GM18526 (cell line): ENCODE measurements around the gene CFAP68.

ENCODE experiments used
- POLR2A ChIP-seq: IDR thresholded peaks from 3 replicates; pipeline ENCODE4 v1.6.1; 2011; ENCODE audit not compliant: insufficient read length; ENCODE audit errors: extremely low read depth

CFAP68 gene

DNA sequence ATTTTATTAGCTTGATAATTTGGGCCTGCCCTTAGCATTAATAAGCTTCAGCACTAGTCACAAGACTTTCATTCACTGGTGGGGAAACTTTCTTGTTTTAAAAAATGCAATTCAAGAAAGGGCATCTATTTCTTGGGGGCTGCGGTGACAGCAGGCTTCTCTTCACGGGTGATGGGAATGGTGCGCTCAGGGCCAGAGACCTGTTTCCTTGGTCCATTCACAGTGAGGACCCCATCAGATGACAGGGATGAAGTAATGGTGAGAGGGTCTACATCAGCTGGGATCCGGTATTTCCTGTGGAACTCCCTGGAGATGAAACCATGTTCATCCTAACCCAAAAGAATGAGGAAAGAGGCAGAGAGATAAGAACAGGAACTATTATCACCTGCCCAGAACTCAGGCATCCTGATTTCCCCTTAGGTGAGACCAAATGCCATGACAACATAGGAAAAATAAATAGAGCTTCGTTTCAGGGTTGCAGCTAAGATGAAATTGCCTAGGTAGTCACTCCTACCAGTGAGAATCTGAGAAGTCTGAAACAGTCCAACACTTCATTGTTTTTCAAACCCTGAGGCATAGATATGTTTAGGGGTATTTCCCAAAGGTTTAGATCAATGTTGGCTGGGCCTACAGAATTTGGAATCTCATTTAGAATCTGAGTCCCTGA lies 29.4 kb downstream of the CFAP68 start:
- no peak for TF ChIP-seq POLR2A

DNA sequence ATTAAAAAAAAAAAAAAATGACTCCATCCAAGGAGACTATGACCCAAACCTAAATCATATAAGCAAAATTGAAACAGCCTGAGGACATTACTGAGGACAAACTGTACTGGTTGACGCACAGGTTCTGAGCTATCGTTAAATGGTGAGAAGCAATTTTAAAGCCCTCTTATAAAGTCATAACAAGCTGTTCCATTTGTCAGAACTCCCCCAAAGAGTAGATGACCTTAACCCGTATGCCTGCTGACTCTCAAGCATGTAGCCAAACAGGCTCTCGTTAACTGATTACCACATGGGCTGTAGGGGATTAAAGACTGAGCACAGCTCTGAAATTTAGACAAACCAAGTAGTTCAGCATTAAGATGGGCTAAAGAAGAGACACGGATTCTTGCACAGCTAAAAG lies 30.0 kb downstream of the CFAP68 start:
- TF ChIP-seq POLR2A = no peak

DNA sequence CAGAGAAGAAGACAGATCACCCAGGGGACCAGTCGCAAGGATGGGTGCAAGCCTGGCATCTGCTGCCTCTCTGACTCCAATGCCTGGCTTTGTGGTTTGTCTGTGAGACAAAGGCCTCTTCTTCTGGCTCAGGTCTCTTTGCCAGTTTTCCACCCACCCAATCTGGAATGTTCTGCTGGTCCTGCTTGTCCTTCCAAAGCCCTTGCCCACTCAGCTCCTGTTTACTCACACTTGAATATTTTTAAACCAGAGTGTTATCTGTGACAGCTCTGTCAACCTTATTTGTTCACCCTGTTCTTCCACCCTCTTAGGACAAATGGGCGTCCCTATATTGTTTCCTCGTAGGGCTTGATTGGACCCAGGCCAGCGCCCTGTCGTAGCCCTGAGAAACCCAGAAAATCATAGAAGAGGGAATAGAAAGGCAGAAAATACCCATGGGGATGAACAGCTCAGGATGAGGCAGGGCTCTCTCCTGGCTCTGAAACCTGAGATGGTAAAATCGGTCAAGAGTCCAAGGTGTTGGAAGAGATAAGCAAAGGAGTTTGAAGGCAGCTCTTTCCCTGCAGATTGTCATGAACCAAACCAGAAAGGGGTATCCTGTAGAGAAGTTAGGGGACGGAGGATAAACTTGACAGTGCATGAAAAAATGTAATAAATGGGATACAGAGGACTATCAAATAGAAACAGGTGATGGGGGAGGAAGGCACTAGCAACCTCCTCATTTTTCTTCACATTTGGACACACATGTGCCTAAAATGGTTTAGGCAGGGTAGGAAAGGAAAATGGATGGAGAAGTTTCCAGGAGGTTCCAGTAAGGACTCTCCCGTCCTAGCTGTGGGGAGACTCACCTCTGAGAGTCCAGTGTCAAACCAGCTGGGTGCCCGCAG lies 31.6 kb downstream of the CFAP68 start:
- no peak for TF ChIP-seq POLR2A

DNA sequence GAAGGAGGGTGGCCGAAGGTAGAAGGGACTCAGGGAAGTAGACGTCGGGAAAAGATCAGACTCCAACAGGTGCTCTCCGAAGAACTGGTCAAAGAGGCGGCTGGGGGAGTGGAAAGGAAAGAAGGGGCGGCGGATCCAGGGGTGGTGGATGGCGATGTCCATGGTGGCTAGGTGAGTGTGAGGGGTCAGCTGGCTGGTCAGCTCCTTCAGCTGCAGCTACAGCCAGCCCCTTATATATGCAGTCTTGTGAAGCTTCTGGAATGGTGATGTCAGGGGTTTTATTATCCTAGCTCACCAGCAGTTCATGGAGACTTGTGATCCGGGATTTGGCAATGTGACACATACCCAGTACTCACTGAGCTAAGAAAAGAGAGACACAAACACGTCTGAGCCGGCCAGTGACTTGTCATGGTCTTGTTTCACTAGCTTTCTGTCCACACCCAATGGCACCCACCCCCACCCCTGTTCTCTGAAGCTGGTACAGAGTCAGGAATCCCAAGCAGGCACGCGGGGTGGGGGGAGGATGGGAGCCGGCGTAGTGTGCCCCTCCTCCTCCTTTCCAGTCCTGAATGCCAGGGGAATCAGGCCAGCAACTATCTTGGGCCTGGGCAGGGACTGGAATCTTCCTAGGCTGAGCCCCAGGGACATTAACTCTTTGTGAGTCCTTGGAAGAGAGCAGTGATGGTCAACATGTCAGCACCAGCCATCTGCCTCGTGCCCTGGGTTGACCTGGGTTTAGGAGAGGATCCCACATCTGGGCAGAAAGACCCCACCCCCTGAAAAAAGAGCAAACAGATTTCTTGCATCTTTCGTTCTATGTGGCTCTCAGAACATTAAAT lies 32.4 kb downstream of the CFAP68 start, which contains the start of gene CRYAB:
Gene CRYAB (minus strand): TSS at position 208 of the 839 bp plus-strand sequence. CDS start 46 bp downstream, at position 162.
- TF ChIP-seq POLR2A = no peak

DNA sequence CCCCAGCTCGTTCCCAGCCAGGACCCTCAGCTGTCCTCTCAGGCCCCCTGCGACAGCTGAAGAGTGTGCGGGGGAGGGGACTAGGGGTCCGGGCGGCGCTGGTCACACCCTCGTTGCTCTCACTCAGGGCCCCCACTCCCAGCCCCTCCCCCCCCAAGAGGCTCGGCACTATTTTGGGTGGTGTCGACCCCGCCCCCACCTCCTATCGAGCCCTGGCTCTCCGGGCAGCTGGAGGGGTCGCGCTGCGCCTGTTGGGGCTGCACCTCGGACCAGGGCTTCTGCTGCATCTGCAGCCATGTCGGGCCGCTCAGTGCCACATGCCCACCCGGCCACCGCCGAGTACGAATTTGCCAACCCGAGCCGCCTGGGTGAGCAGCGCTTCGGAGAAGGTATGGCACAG lies 33.2 kb downstream of the CFAP68 start, which contains the start of gene HSPB2:
Gene HSPB2 (plus strand): TSS at position 200 of the 400 bp plus-strand sequence. CDS start 96 bp downstream, at position 296.
- TF ChIP-seq POLR2A = no peak

DNA sequence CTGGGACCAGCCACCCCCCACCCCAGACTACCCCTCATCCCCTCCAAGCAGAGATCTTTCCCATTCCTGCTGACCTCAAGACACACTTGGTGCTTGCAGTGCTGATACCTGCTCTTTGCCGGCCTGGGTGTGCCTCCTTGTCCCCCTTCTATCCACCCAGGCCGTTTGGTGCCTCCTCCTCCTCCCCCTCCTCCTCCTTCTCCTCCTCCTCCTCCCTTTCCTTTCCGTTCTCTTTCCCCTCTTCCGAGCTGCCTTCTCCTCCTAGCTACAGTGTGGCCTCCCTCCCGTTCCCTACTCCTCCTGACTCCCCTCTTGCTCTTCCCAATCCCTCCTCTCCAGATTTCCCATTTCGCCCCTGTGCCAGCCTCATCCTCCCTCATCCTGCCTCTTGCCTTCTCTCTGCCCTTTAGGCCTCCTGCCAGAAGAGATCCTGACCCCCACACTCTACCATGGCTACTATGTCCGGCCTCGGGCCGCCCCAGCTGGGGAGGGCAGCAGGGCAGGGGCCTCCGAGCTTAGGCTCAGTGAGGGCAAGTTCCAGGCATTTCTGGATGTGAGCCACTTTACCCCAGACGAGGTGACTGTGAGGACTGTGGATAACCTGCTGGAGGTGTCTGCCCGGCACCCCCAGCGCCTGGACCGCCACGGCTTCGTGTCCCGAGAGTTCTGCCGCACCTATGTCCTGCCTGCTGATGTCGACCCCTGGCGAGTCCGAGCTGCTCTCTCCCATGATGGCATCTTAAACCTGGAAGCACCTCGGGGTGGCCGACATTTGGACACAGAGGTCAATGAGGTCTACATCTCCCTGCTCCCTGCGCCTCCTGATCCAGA lies 33.9 kb downstream of the CFAP68 start:
- no peak for TF ChIP-seq POLR2A

DNA sequence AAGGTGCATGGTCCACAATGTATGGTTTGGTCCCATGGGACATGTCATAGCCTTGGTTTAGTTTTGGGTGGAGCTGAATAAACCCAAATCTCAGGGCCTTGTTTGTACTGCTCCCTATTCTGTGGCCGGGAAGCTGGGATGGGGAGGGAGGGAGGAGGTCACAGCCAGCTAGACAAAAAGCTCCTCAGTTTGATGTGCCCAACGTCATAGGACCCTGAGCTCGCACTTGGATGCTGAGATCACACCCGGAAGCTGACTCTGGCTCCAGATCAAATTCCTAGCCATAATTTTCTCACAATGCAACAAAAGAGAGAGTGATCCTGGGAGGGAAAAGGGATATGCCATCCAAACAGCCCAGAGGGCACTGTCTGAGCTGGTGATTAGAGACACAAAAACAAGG lies 34.7 kb downstream of the CFAP68 start:
- TF ChIP-seq POLR2A = no peak

DNA sequence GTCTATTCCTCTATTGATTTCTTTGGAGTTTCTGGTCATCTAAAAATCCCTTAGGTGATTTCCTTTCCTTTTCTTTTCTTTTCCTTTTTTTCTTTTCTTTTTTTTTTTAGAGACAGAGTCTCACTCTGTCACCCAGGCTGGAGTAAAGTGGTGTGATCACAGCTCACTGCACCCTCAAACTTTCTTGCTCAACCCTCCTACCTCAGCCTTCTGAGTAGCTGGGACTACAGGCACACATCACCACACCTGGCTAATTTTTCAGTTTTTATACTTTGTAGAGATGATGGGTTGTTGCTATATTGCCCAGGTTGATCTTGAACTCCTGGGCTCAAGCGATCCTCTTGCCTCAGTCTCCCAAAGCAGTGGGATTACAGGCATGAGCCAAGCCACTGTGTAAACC lies 37.4 kb downstream of the CFAP68 start:
- no peak for TF ChIP-seq POLR2A

DNA sequence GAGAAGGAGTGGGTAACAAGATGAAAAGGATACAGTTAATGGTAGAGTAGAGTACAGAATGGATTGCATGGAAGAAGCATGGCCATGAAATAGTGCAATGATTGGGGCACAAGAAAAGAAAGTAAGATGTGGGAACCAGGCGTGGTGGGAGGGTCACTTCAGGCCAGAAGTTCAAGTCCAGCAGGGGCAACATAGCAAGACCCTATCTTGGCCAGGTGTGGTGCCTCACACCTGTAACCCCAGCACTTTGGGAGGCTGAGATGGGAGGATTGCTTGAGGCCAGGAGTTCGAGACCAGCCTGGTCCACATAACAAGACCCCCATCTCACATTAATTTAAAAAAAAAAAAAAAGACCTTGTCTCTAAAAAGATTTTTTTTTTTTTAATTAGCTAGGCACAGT lies 38.0 kb downstream of the CFAP68 start:
- TF ChIP-seq POLR2A = no peak

DNA sequence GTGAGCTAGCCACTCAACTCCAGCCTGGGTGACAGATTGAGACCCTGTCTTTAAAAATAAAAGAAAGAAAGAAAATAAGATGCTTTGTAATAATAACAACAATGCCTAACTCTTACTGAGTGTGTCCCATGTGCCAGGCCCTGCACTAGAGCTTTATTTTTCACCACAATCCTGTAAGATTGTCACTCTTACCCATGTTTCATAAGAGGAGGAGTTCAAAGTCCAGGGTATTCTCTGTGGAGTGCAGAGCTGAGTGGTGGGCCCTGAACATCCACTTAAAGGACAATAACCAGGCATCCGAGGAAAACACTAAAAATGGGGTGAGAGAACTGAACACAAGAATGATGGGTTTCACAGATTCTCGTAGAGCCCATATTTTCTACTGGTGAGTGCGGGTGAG lies 38.4 kb downstream of the CFAP68 start:
- no peak for TF ChIP-seq POLR2A

DNA sequence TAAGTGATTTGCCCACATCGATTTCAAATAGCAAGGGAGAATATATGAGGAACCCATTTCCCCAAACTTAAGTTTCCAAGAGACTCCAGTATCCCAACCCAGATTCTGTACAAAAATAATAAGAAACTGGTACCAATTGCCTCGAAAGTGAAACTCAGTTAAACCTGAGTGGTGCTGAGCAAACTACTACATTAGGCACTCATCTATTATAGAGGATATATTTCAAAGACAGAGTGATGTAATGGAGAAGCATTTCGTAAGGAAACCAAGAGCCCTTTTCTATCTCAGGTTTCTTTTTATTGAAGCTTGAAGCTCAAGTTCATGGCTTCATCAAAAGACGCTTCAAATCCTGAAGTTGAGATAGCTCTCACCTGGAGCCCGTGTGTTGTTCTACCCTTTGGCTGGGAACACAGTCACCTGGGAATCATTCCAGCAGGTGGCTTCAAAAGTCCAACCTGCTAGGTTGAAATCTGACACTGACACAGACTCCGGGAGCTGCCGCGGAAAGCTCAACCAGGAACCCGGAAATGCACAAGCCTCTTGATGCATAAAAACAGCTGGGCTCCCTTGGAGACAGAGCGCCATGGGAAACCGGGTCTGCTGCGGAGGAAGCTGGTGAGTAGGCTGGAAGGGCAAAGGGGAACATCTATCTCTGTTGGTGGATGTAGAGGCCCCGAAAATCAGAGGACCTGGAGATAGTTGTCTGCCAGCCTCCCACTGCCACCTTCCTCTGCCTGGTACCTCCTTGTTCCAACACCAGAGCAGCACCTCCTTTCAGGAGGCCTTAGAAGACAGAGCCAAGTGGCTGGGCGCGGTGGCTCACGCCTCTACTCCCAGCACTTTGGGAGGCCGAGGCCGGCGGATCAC lies 39.3 kb downstream of the CFAP68 start, which contains the start of gene C11orf52:
Gene C11orf52 (plus strand): TSS at position 524 of the 867 bp plus-strand sequence. CDS start 60 bp downstream, at position 584.
- TF ChIP-seq POLR2A = no peak

DNA sequence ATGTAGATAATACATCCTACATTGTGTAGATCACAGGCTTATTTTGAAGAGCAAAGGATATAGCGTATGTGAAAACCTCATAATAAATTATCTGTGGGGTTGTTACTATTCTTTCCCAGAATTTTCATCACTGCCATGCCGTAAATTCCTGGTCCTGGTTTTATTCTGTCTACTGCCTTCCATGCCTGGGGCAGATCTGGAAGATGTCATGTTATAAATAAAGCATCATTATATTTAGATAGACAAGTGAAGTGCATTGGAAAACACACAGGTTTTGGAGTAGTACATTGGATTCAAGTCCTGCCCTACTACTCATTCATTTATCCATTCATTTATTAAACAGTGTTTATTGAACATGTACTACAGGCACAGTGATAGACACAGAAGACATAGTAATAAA lies 41.6 kb downstream of the CFAP68 start:
- no peak for TF ChIP-seq POLR2A

DNA sequence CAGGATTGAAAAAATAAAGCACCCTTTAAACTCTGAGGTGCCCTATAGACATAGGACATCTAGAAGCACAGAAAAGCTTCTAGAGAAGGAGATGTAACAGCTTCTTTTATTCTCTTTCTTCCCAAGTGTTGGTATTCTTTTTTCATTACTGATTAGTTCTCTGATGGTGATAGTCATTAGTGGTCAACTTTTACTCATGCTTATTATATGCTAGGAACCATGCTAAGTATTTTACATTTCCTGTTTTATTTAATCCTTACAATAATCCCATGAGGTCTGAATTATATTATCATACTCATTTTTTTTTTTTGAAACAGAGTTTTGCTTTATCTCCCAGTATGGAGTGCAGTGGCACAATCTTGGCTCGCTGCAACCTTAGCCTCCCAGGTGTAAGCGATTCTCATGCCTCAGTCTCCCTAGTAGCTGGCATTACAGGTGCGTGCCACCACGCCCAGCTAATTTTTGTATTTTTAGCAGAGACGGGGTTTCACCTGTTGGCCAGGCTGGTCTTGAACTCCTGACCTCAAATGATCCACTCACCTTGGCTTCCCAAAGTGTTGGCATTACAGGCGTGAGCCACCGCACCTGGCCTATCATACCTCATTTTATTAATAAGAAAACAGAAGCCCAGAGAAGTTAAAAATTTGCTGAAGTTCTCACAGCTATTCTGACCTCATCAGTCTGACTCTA lies 42.3 kb downstream of the CFAP68 start:
- no peak for TF ChIP-seq POLR2A
